GM12878 (cell line): ENCODE data around the gene DCST1. TPM values are rescaled to one million over a fixed set of nuclear protein-coding genes. Genes with fewer than 3 reads are reported as not detected.

ENCODE experiments used
- BACH1 ChIP-seq: fragments of 450-650 bp; IDR thresholded peaks from 2 replicates; pipeline ENCODE4 v1.6.1; 2017; ENCODE audit warnings: mild to moderate bottlenecking, borderline replicate concordance
- BMI1 ChIP-seq: fragments of 450-650 bp; IDR thresholded peaks from 2 replicates; pipeline ENCODE4 v1.6.1; 2016; ENCODE audit warnings: mild to moderate bottlenecking, moderate library complexity, borderline replicate concordance
- CBX3 ChIP-seq: fragments of 200-600 bp; sonication (generic); IDR thresholded peaks from 2 replicates; pipeline ENCODE4 v1.6.1; 2016; ENCODE audit warnings: low read depth, borderline replicate concordance
- CEBPB ChIP-seq, 2 experiments: fragments of 150-350 bp in 1 of 2; IDR thresholded peaks; 2 replicates each; pipeline ENCODE4 v1.6.1; 2012 to 2014; ENCODE audit warnings: low read depth in 2 of 2, low read length in 2 of 2, borderline replicate concordance in 1 of 2, inconsistent platforms in 1 of 2
- CHD4 ChIP-seq: fragments of 200-600 bp; sonication (generic); IDR thresholded peaks from 2 replicates; pipeline ENCODE4 v1.6.1; 2016; ENCODE audit warnings: mild to moderate bottlenecking
- CREB1 ChIP-seq: IDR thresholded peaks from 2 replicates; pipeline ENCODE4 v1.6.1; 2012; ENCODE audit warnings: low read depth, mild to moderate bottlenecking, inconsistent platforms
- EED ChIP-seq: sonication (generic); IDR thresholded peaks from 2 replicates; pipeline ENCODE4 v1.6.1; 2016; ENCODE audit warnings: antibody characterized with exemption, low read depth
- GABPA ChIP-seq: IDR thresholded peaks from 2 replicates; pipeline ENCODE4 v1.6.1; 2014; ENCODE audit warnings: antibody characterized with exemption, low read depth, mild to moderate bottlenecking, inconsistent platforms
- IKZF2 ChIP-seq, 2 experiments: fragments of 450-650 bp; IDR thresholded peaks; 2 replicates each; pipeline ENCODE4 v1.6.1; 2017; ENCODE audit warnings: mild to moderate bottlenecking in 2 of 2, moderate library complexity in 2 of 2
- JUND ChIP-seq: IDR thresholded peaks from 2 replicates; pipeline ENCODE4 v1.6.1; 2012; ENCODE audit warnings: low read depth, mild to moderate bottlenecking, low read length, improper control_type of control experiment, moderate library complexity
- LARP7 ChIP-seq: fragments of 450-650 bp; IDR thresholded peaks from 2 replicates; pipeline ENCODE4 v1.6.1; 2017; ENCODE audit warnings: mild to moderate bottlenecking
- MEF2B ChIP-seq: fragments of 450-650 bp; IDR thresholded peaks from 2 replicates; pipeline ENCODE4 v1.6.1; 2018; ENCODE audit warnings: mild to moderate bottlenecking, moderate library complexity; ENCODE audit not compliant: partially characterized antibody, poor library complexity, severe bottlenecking
- NR2C1 ChIP-seq: fragments of 450-650 bp; IDR thresholded peaks from 2 replicates; pipeline ENCODE4 v1.6.1; 2017; ENCODE audit warnings: antibody characterized with exemption, mild to moderate bottlenecking, moderate library complexity
- POLR2A ChIP-seq: IDR thresholded peaks from 2 replicates; pipeline ENCODE4 v1.6.1; 2011; ENCODE audit warnings: low read depth, mild to moderate bottlenecking, low read length
- TBL1XR1 ChIP-seq: IDR thresholded peaks from 2 replicates; pipeline ENCODE4 v1.6.1; 2012; ENCODE audit warnings: low read depth, low read length, improper control_type of control experiment
- ZBED1 ChIP-seq: IDR thresholded peaks from 2 replicates; pipeline ENCODE4 v1.6.1; 2016; ENCODE audit warnings: borderline replicate concordance
- ZZZ3 ChIP-seq: IDR thresholded peaks from 2 replicates; pipeline ENCODE4 v1.6.1; 2011; ENCODE audit warnings: low read depth; ENCODE audit not compliant: control insufficient read depth, insufficient read length
- polyA plus RNA-seq, 11 experiments: library from polyadenylated mRNA; depleted of rRNA in 4 of 11; unstranded in 6 of 11; stranded (reverse) in 5 of 11; fragments of >200 nt; fragmentation: Nextera tagmentation in 4 of 11; fragmentation: Illumina TruSeq in 1 of 11; extraction: Ambion mirVana in 4 of 11; extraction: Trizol in 1 of 11; gene quantifications; 1 replicate in 1 of 11; 2 replicates in 10 of 11; pipeline versions ENCODE4 v1.2.1 to v1.2.3, GENCODE V29; 2011 to 2016; ENCODE audit warnings: inconsistent platforms in 2 of 11, missing spikeins in 2 of 11, low read depth in 1 of 11
- total RNA-seq, 4 experiments: library from RNA; depleted of rRNA in 3 of 4; stranded (reverse); fragments of >200 nt in 3 of 4; fragmentation: Illumina TruSeq in 1 of 4; extraction: Trizol in 1 of 4; gene quantifications; 2 replicates each; pipeline versions ENCODE4 v1.2.1 to v1.2.3, GENCODE V29; 2013 to 2021
- TF ChIP-seq, protein P1 (sequence below): fragments of 450-650 bp; IDR thresholded peaks from 2 replicates; pipeline ENCODE4 v1.6.1; 2017; ENCODE audit warnings: mild to moderate bottlenecking, low read depth, inconsistent platforms; ENCODE audit not compliant: poor library complexity, severe bottlenecking
- TF ChIP-seq, protein P2 (sequence below): fragments of 450-650 bp; IDR thresholded peaks from 2 replicates; pipeline ENCODE4 v1.6.1; 2016; ENCODE audit warnings: mild to moderate bottlenecking, moderate library complexity, borderline replicate concordance
- TF ChIP-seq, protein P3 (sequence below): IDR thresholded peaks from 2 replicates; pipeline ENCODE4 v1.6.1; 2012; ENCODE audit warnings: low read length, inconsistent platforms
- TF ChIP-seq, protein P4 (sequence below): fragments of 450-650 bp; IDR thresholded peaks from 2 replicates; pipeline ENCODE4 v1.6.1; 2014; ENCODE audit warnings: mild to moderate bottlenecking

Gene DCST1
- total and polyA plus RNA-seq, 10 of the 15 experiments (the other 5 are each of a cell fraction or from before 2014, with no cell fraction given), result not detected

GRCh38 chr1:154999571-155000410 is 33.8 kb upstream of the DCST1 start (continued):
- TF ChIP-seq, protein P1, sequence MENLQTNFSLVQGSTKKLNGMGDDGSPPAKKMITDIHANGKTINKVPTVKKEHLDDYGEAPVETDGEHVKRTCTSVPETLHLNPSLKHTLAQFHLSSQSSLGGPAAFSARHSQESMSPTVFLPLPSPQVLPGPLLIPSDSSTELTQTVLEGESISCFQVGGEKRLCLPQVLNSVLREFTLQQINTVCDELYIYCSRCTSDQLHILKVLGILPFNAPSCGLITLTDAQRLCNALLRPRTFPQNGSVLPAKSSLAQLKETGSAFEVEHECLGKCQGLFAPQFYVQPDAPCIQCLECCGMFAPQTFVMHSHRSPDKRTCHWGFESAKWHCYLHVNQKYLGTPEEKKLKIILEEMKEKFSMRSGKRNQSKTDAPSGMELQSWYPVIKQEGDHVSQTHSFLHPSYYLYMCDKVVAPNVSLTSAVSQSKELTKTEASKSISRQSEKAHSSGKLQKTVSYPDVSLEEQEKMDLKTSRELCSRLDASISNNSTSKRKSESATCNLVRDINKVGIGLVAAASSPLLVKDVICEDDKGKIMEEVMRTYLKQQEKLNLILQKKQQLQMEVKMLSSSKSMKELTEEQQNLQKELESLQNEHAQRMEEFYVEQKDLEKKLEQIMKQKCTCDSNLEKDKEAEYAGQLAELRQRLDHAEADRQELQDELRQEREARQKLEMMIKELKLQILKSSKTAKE, result no peak
- TF ChIP-seq POLR2A (peak; percentile 58), CREB1 (no peak), IKZF2 (IDR thresholded peaks at IDR 0.05) (peak; percentile 3 to 60; a peak in 3 of 4 replicates), GABPA (no peak), LARP7 (no peak), BACH1 (peak; percentile 32; the same call in 1 of the 2 replicates), BMI1 (no peak), TBL1XR1 (no peak), ZZZ3 (no peak), CBX3 (no peak), EED (peak; percentile 68), MEF2B (peak; percentile 51), CEBPB (IDR thresholded peaks at IDR 0.05; ENCODE audit: borderline replicate concordance in 1 of 2, low read depth in 2 of 2, low read length in 2 of 2) (no peak), NR2C1 (no peak), ZBED1 (no peak), CHD4 (no peak), JUND (no peak)
- TF ChIP-seq, protein P2, sequence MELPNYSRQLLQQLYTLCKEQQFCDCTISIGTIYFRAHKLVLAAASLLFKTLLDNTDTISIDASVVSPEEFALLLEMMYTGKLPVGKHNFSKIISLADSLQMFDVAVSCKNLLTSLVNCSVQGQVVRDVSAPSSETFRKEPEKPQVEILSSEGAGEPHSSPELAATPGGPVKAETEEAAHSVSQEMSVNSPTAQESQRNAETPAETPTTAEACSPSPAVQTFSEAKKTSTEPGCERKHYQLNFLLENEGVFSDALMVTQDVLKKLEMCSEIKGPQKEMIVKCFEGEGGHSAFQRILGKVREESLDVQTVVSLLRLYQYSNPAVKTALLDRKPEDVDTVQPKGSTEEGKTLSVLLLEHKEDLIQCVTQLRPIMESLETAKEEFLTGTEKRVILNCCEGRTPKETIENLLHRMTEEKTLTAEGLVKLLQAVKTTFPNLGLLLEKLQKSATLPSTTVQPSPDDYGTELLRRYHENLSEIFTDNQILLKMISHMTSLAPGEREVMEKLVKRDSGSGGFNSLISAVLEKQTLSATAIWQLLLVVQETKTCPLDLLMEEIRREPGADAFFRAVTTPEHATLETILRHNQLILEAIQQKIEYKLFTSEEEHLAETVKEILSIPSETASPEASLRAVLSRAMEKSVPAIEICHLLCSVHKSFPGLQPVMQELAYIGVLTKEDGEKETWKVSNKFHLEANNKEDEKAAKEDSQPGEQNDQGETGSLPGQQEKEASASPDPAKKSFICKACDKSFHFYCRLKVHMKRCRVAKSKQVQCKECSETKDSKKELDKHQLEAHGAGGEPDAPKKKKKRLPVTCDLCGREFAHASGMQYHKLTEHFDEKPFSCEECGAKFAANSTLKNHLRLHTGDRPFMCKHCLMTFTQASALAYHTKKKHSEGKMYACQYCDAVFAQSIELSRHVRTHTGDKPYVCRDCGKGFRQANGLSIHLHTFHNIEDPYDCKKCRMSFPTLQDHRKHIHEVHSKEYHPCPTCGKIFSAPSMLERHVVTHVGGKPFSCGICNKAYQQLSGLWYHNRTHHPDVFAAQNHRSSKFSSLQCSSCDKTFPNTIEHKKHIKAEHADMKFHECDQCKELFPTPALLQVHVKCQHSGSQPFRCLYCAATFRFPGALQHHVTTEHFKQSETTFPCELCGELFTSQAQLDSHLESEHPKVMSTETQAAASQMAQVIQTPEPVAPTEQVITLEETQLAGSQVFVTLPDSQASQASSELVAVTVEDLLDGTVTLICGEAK, result no peak
- TF ChIP-seq, protein P3, sequence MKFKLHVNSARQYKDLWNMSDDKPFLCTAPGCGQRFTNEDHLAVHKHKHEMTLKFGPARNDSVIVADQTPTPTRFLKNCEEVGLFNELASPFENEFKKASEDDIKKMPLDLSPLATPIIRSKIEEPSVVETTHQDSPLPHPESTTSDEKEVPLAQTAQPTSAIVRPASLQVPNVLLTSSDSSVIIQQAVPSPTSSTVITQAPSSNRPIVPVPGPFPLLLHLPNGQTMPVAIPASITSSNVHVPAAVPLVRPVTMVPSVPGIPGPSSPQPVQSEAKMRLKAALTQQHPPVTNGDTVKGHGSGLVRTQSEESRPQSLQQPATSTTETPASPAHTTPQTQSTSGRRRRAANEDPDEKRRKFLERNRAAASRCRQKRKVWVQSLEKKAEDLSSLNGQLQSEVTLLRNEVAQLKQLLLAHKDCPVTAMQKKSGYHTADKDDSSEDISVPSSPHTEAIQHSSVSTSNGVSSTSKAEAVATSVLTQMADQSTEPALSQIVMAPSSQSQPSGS, result no peak
- TF ChIP-seq, protein P4, sequence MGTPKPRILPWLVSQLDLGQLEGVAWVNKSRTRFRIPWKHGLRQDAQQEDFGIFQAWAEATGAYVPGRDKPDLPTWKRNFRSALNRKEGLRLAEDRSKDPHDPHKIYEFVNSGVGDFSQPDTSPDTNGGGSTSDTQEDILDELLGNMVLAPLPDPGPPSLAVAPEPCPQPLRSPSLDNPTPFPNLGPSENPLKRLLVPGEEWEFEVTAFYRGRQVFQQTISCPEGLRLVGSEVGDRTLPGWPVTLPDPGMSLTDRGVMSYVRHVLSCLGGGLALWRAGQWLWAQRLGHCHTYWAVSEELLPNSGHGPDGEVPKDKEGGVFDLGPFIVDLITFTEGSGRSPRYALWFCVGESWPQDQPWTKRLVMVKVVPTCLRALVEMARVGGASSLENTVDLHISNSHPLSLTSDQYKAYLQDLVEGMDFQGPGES, result no peak
